GM23338 (cell line): Measurements from ENCODE around the gene NUP50. TPM values are rescaled to one million over a fixed set of nuclear protein-coding genes. Genes with fewer than 3 reads are reported as not detected.
A peak's percentile ranks its signal among the peaks of the same experiment; 100 is the strongest.

Experiments
- ATAC-seq: fragments of 200-7000 bp; cut with Tn5 transposase; 3 replicates; pipeline ENCODE4 v1.9.1; 2020
- DNase-seq: peaks from one replicate; pipeline ENCODE4 v3.0.0-alpha.2; 2015; ENCODE audit warnings: low spot score
- H2AFZ ChIP-seq: fragments of 200-600 bp; sonication (generic); 2 replicates; pipeline ENCODE4 v1.8.0; 2016; ENCODE audit warnings: antibody characterized with exemption, mild to moderate bottlenecking, moderate library complexity
- H3F3A ChIP-seq: fragments of 200-600 bp; sonication (generic); replicated peaks from 2 replicates; pipeline ENCODE4 v1.8.0; 2017; ENCODE audit warnings: antibody characterized with exemption, mixed run types, low read depth
- H3K27ac ChIP-seq: fragments of 200-600 bp; sonication (generic); 2 replicates; pipeline ENCODE4 v1.6.1; 2016; ENCODE audit warnings: low read depth
- H3K27me3 ChIP-seq: fragments of 200-600 bp; sonication (generic); 2 replicates; pipeline ENCODE4 v1.8.0; 2016; ENCODE audit warnings: mild to moderate bottlenecking, mixed run types, moderate library complexity; ENCODE audit not compliant: insufficient read depth
- H3K36me3 ChIP-seq: fragments of 200-600 bp; sonication (generic); 2 replicates; pipeline ENCODE4 v1.8.0; 2016; ENCODE audit warnings: mild to moderate bottlenecking; ENCODE audit not compliant: insufficient read depth
- H3K4me1 ChIP-seq: fragments of 200-600 bp; sonication (generic); 2 replicates; pipeline ENCODE4 v1.8.0; 2016; ENCODE audit warnings: mild to moderate bottlenecking, moderate library complexity; ENCODE audit not compliant: insufficient read depth
- H3K4me2 ChIP-seq: fragments of 200-600 bp; sonication (generic); 2 replicates; pipeline ENCODE4 v1.7.1; 2017; ENCODE audit warnings: mixed run types
- H3K4me3 ChIP-seq: fragments of 200-600 bp; sonication (generic); 2 replicates; pipeline ENCODE4 v1.6.1; 2016; ENCODE audit warnings: mixed run types
- H3K79me2 ChIP-seq: fragments of 200-600 bp; sonication (generic); replicated peaks from 2 replicates; pipeline ENCODE4 v1.8.0; 2017; ENCODE audit warnings: mild to moderate bottlenecking; ENCODE audit not compliant: insufficient read depth
- H3K9me2 ChIP-seq: fragments of 200-600 bp; sonication (generic); 2 replicates; pipeline ENCODE4 v1.8.0; 2017; ENCODE audit not compliant: insufficient read depth
- H4K20me1 ChIP-seq: fragments of 200-600 bp; sonication (generic); replicated peaks from 2 replicates; pipeline ENCODE4 v1.8.0; 2017; ENCODE audit warnings: mild to moderate bottlenecking; ENCODE audit not compliant: insufficient read depth
- H3K27ac Mint-ChIP-seq: 2 replicates; pipeline ENCODE4 v1.8.0; 2020; ENCODE audit warnings: inconsistent platforms, mild to moderate bottlenecking, moderate library complexity, mixed read lengths
- H3K27me3 Mint-ChIP-seq: 3 replicates; pipeline ENCODE4 v1.8.0; 2022; ENCODE audit warnings: low read depth, mild to moderate bottlenecking, moderate library complexity, mixed read lengths, inconsistent platforms; ENCODE audit not compliant: insufficient read depth, poor library complexity
- H3K36me3 Mint-ChIP-seq: 3 replicates; pipeline ENCODE4 v1.8.0; 2021; ENCODE audit warnings: low read depth, mild to moderate bottlenecking, inconsistent platforms, moderate library complexity, mixed read lengths
- H3K4me1 Mint-ChIP-seq: 3 replicates; pipeline ENCODE4 v1.8.0; 2020; ENCODE audit warnings: mild to moderate bottlenecking, inconsistent platforms, mixed read lengths
- H3K4me3 Mint-ChIP-seq: 3 replicates; pipeline ENCODE4 v1.8.0; 2021; ENCODE audit warnings: moderate library complexity, mild to moderate bottlenecking, inconsistent platforms, mixed read lengths
- H3K9me3 Mint-ChIP-seq: 3 replicates; pipeline ENCODE4 v1.8.0; 2020; ENCODE audit warnings: moderate library complexity, mild to moderate bottlenecking, inconsistent platforms, mixed read lengths
- CREB1 ChIP-seq: fragments of 250-450 bp; sonication (Bioruptor Pico); IDR thresholded peaks from 2 replicates; pipeline ENCODE4 v1.5.0; 2020; ENCODE audit warnings: low read depth, mild to moderate bottlenecking, moderate library complexity
- EZH2 ChIP-seq: fragments of 200-600 bp; sonication (generic); IDR thresholded peaks from one replicate; pipeline ENCODE4 v1.8.0; 2017; ENCODE audit warnings: antibody characterized with exemption, mild to moderate bottlenecking, low read depth; ENCODE audit not compliant: unreplicated experiment
- JUNB ChIP-seq: IDR thresholded peaks from one replicate; pipeline ENCODE4 v1.6.1; 2016; ENCODE audit warnings: antibody characterized with exemption; ENCODE audit not compliant: unreplicated experiment
- NANOG ChIP-seq: IDR thresholded peaks from 2 replicates; pipeline ENCODE4 v1.6.1; 2016; ENCODE audit warnings: antibody characterized with exemption, borderline replicate concordance
- POLR2AphosphoS5 ChIP-seq: IDR thresholded peaks from 2 replicates; pipeline ENCODE4 v1.6.1; 2016; ENCODE audit warnings: antibody characterized with exemption, low read depth
- STAT1 ChIP-seq: IDR thresholded peaks from one replicate; pipeline ENCODE4 v1.6.1; 2016; ENCODE audit warnings: antibody characterized with exemption; ENCODE audit not compliant: unreplicated experiment
- ZNF114 ChIP-seq: fragments of 250-450 bp; sonication (Bioruptor Pico); IDR thresholded peaks from 2 replicates; pipeline ENCODE4 v1.5.0; 2020; ENCODE audit warnings: mild to moderate bottlenecking, moderate library complexity
- ZNF331 ChIP-seq: fragments of 250-450 bp; sonication (Bioruptor Pico); IDR thresholded peaks from 2 replicates; pipeline ENCODE4 v1.5.0; 2020; ENCODE audit warnings: low read depth, mild to moderate bottlenecking, moderate library complexity
- polyA plus RNA-seq: library from polyadenylated mRNA; unstranded; fragments of >200 nt; fragmentation: Nextera tagmentation; extraction: Ambion mirVana; gene quantifications from 2 replicates; pipeline ENCODE4 v1.2.1, GENCODE V29; 2016
- total RNA-seq: library from RNA; depleted of rRNA; stranded (reverse); fragments of >200 nt; shearing (Covaris generic); gene quantifications from 2 replicates; pipeline ENCODE4 v1.2.3, GENCODE V29; 2014
- TF ChIP-seq, protein P1 (sequence below), 2 experiments: fragments of 200-600 bp in 1 of 2; sonication (generic) in 1 of 2; conservative IDR thresholded peaks; 2 replicates each; pipeline versions ENCODE4 v1.5.1 to v1.6.1; 2016 to 2017; ENCODE audit warnings: antibody characterized with exemption in 2 of 2, low read depth in 2 of 2, mild to moderate bottlenecking in 2 of 2, moderate library complexity in 1 of 2
- TF ChIP-seq, protein P2 (sequence below): IDR thresholded peaks from 2 replicates; pipeline ENCODE4 v1.6.1; 2016; ENCODE audit warnings: antibody characterized with exemption
- TF ChIP-seq, protein P3 (sequence below): fragments of 250-450 bp; sonication (Bioruptor Pico); IDR thresholded peaks from 2 replicates; pipeline ENCODE4 v1.5.0; 2020; ENCODE audit warnings: mild to moderate bottlenecking, moderate library complexity

The NUP50 gene
- total and polyA plus RNA-seq, 2 experiments from 2014 or later: 45.9 to 96.6 TPM

DNA sequence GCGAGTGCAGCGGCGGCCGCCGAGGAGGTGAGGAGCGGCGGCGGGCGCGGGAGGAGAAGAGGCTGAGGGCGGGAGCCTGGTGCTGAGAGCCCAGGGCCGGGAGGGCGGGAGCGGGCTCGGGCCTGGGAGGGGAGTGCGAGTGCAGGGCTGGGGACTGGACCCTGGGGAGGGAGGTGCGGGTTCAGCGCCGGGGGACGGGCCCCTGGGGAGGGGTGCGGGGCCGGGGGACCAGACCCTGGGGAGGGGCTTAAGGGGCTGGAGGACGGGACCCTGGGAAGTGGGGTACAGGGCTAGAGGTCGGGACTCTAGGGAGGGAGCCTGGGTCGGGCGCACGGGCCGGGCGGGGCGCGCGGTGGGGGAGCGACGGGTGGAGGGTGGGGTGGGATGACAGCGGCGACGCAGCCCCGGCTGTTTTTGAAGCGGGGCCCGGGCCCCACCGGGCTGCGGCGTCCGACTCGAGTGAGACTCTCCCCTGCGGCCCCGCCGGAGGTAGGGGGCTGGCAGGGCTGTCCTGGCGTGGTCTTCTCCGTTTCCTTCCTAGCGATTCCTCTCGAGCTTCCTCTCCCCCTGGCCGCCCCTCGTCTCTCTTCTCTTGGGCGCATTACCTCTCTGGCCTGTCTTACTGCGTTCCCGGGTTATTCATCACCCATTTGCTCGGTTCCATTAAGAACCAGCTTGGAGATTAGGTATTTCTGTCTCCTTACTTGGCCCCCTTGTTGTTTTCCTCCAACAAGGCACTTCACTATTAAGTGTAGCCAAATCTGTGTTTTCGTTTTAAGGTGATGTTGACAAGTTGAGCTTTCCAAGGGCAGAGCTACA, 754 bp downstream of the NUP50 start (continued):
- TF ChIP-seq, protein P1, sequence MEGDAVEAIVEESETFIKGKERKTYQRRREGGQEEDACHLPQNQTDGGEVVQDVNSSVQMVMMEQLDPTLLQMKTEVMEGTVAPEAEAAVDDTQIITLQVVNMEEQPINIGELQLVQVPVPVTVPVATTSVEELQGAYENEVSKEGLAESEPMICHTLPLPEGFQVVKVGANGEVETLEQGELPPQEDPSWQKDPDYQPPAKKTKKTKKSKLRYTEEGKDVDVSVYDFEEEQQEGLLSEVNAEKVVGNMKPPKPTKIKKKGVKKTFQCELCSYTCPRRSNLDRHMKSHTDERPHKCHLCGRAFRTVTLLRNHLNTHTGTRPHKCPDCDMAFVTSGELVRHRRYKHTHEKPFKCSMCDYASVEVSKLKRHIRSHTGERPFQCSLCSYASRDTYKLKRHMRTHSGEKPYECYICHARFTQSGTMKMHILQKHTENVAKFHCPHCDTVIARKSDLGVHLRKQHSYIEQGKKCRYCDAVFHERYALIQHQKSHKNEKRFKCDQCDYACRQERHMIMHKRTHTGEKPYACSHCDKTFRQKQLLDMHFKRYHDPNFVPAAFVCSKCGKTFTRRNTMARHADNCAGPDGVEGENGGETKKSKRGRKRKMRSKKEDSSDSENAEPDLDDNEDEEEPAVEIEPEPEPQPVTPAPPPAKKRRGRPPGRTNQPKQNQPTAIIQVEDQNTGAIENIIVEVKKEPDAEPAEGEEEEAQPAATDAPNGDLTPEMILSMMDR (conservative IDR thresholded peaks at IDR 0.05; ENCODE audit: low read depth in 2 of 2): no peak
- TF ChIP-seq NANOG (no peak), STAT1 (no peak)
- TF ChIP-seq, protein P2, sequence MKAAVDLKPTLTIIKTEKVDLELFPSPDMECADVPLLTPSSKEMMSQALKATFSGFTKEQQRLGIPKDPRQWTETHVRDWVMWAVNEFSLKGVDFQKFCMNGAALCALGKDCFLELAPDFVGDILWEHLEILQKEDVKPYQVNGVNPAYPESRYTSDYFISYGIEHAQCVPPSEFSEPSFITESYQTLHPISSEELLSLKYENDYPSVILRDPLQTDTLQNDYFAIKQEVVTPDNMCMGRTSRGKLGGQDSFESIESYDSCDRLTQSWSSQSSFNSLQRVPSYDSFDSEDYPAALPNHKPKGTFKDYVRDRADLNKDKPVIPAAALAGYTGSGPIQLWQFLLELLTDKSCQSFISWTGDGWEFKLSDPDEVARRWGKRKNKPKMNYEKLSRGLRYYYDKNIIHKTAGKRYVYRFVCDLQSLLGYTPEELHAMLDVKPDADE: no peak

DNA sequence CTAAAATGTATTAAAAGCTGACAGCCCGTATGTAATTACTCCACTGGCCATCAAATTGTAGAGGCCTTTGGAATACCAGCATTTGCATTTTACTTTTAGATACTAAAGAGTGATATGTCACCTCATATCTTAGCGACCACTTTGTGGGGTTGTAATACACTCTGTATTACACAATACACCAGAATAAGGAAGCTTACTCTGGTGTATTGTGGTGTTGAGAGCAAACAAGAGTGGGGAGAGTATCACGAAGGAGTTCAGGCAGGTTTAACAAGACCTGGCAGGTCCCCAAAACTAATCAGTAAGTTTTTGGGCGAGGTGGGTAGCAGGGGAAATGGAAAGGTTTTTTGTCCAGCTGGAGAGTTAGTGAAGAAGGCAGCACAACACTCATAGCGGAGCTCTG, 3.2 kb downstream of the NUP50 start:
- H3K9me2 ChIP-seq: no peaks in the 10 kb centered on the region
- DNase-seq (no peak), ATAC-seq (no peak)
- H3K4me1 ChIP-seq: peaks cover 20% of the 10 kb centered on the region
- H4K20me1 ChIP-seq: peaks cover 42% of the 10 kb centered on the region
- Mint-ChIP-seq H3K9me3 (no peaks in the 10 kb centered on the region; the same call in 2 of the 3 replicates), H3K4me3 (no peak overlapping the region), H3K4me1 (peaks cover 21% of the 10 kb centered on the region), H3K27ac (no peak overlapping the region), H3K36me3 (peaks cover 56% of the 10 kb centered on the region), H3K27me3 (peaks cover 6% of the 10 kb centered on the region)
- peaks cover 87% of the 10 kb centered on the region for H3K79me2 ChIP-seq
- no peaks in the 10 kb centered on the region for H3K27me3 ChIP-seq
- no peak overlapping the region for H2AFZ ChIP-seq
- H3K36me3 ChIP-seq: peaks cover 39% of the 10 kb centered on the region
- H3K27ac ChIP-seq: peak overlapping the region; percentile 70; the same call in 1 of the 2 replicates
- H3F3A ChIP-seq: no peaks in the 10 kb centered on the region; the same call in 1 of the 2 replicates
- no peak overlapping the region for H3K4me2 ChIP-seq
- no peak overlapping the region for H3K4me3 ChIP-seq
- TF ChIP-seq NANOG (no peak), ZNF331 (CRISPR knock-in tag) (no peak), EZH2 (no peak), JUNB (no peak), POLR2AphosphoS5 (no peak), ZNF114 (CRISPR knock-in tag) (no peak), CREB1 (CRISPR knock-in tag) (no peak)
- TF ChIP-seq, protein P1 (conservative IDR thresholded peaks at IDR 0.05; ENCODE audit: low read depth in 2 of 2): no peak
- TF ChIP-seq, protein P3, sequence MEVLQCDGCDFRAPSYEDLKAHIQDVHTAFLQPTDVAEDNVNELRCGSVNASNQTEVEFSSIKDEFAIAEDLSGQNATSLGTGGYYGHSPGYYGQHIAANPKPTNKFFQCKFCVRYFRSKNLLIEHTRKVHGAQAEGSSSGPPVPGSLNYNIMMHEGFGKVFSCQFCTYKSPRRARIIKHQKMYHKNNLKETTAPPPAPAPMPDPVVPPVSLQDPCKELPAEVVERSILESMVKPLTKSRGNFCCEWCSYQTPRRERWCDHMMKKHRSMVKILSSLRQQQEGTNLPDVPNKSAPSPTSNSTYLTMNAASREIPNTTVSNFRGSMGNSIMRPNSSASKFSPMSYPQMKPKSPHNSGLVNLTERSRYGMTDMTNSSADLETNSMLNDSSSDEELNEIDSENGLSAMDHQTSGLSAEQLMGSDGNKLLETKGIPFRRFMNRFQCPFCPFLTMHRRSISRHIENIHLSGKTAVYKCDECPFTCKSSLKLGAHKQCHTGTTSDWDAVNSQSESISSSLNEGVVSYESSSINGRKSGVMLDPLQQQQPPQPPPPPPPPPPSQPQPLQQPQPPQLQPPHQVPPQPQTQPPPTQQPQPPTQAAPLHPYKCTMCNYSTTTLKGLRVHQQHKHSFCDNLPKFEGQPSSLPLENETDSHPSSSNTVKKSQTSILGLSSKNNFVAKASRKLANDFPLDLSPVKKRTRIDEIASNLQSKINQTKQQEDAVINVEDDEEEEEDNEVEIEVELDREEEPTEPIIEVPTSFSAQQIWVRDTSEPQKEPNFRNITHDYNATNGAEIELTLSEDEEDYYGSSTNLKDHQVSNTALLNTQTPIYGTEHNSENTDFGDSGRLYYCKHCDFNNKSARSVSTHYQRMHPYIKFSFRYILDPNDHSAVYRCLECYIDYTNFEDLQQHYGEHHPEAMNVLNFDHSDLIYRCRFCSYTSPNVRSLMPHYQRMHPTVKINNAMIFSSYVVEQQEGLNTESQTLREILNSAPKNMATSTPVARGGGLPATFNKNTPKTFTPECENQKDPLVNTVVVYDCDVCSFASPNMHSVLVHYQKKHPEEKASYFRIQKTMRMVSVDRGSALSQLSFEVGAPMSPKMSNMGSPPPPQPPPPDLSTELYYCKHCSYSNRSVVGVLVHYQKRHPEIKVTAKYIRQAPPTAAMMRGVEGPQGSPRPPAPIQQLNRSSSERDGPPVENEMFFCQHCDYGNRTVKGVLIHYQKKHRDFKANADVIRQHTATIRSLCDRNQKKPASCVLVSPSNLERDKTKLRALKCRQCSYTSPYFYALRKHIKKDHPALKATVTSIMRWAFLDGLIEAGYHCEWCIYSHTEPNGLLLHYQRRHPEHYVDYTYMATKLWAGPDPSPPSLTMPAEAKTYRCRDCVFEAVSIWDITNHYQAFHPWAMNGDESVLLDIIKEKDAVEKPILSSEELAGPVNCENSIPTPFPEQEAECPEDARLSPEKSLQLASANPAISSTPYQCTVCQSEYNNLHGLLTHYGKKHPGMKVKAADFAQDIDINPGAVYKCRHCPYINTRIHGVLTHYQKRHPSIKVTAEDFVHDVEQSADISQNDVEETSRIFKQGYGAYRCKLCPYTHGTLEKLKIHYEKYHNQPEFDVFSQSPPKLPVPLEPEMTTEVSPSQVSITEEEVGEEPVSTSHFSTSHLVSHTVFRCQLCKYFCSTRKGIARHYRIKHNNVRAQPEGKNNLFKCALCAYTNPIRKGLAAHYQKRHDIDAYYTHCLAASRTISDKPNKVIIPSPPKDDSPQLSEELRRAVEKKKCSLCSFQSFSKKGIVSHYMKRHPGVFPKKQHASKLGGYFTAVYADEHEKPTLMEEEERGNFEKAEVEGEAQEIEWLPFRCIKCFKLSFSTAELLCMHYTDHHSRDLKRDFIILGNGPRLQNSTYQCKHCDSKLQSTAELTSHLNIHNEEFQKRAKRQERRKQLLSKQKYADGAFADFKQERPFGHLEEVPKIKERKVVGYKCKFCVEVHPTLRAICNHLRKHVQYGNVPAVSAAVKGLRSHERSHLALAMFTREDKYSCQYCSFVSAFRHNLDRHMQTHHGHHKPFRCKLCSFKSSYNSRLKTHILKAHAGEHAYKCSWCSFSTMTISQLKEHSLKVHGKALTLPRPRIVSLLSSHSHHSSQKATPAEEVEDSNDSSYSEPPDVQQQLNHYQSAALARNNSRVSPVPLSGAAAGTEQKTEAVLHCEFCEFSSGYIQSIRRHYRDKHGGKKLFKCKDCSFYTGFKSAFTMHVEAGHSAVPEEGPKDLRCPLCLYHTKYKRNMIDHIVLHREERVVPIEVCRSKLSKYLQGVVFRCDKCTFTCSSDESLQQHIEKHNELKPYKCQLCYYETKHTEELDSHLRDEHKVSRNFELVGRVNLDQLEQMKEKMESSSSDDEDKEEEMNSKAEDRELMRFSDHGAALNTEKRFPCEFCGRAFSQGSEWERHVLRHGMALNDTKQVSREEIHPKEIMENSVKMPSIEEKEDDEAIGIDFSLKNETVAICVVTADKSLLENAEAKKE (CRISPR knock-in tag): no peak
- TF ChIP-seq, protein P2: no peak
